RWPE2 (cell line): ENCODE results near the gene KCNJ4.

Experiments
- ATAC-seq: fragments of 200-7000 bp; cut with Tn5 transposase; 3 replicates; pipeline ENCODE4 v1.9.1; 2021; ENCODE audit warnings: low read depth
- DNase-seq: peaks from one replicate; pipeline ENCODE4 v3.0.0-alpha.2; 2020; ENCODE audit warnings: low spot score
- H3K27ac ChIP-seq: fragments of 450-650 bp; 2 replicates; pipeline ENCODE4 v1.5.1; 2017; ENCODE audit warnings: mild to moderate bottlenecking; ENCODE audit not compliant: poor library complexity, severe bottlenecking
- H3K27me3 ChIP-seq: fragments of 250-450 bp; sonication (Bioruptor Pico); 2 replicates; pipeline ENCODE4 v1.5.1; 2021; ENCODE audit warnings: mild to moderate bottlenecking, moderate library complexity; ENCODE audit not compliant: insufficient read depth, poor library complexity, severe bottlenecking
- H3K36me3 ChIP-seq: fragments of 250-450 bp; sonication (Bioruptor Pico); 2 replicates; pipeline ENCODE4 v1.5.1; 2020; ENCODE audit warnings: low read depth, mild to moderate bottlenecking, moderate library complexity
- H3K4me1 ChIP-seq: fragments of 250-450 bp; sonication (Bioruptor Pico); 2 replicates; pipeline ENCODE4 v1.5.1; 2021; ENCODE audit warnings: mild to moderate bottlenecking, moderate library complexity; ENCODE audit not compliant: insufficient read depth, poor library complexity, severe bottlenecking
- H3K4me3 ChIP-seq: fragments of 250-450 bp; sonication (Bioruptor Pico); 2 replicates; pipeline ENCODE4 v1.5.1; 2021; ENCODE audit warnings: mild to moderate bottlenecking, moderate library complexity; ENCODE audit not compliant: severe bottlenecking
- H3K9me3 ChIP-seq: fragments of 250-450 bp; sonication (Bioruptor Pico); 2 replicates; pipeline ENCODE4 v1.5.1; 2021; ENCODE audit warnings: mild to moderate bottlenecking, moderate library complexity; ENCODE audit not compliant: severe bottlenecking
- TF ChIP-seq, protein P1 (sequence below): fragments of 450-650 bp; IDR thresholded peaks from one replicate; pipeline ENCODE4 v1.5.1; 2017; ENCODE audit warnings: mild to moderate bottlenecking, moderate library complexity; ENCODE audit not compliant: poor library complexity, severe bottlenecking

KCNJ4 gene

DNA sequence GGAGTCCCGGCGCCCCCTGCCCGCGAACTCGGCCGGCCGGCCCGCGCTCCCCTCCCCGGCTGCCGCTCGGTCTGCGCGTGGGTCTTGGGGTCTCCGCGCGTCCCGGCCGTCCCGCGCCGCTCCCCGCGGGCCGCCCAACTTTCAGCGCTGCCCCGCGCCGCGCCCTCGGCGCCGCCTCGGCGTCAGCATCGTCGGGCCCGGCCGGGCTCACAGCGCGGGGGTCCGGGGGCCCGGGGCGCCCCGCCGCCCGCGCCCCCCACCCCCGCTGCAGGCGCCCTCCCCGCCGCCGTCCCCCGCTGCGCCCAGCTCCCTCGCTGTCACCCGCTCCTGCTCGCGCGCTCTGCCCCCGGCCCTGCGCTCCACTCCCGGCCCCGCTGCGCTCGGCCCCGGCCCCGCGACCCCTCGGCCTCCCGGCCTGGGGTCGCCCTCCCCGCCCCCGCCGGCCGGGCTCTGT lies at the start of gene KCNJ4:
KCNJ4 (minus strand) TSS at position 124 of the 454 bp plus-strand sequence. CDS start 27,067 bp downstream, outside the sequence.
- Histone ChIP-seq H3K4me3 (peak within 1 kb of the TSS; percentile 32), H3K27ac (no peak within 1 kb of the TSS), H3K36me3 (no peaks in the 10 kb centered on the region), H3K9me3 (no peaks in the 10 kb centered on the region), H3K27me3 (peaks cover 29% of the 10 kb centered on the region), H3K4me1 (no peaks in the 10 kb centered on the region)
- ATAC-seq (no peak), DNase-seq (no peak)
- TF ChIP-seq, protein P1, sequence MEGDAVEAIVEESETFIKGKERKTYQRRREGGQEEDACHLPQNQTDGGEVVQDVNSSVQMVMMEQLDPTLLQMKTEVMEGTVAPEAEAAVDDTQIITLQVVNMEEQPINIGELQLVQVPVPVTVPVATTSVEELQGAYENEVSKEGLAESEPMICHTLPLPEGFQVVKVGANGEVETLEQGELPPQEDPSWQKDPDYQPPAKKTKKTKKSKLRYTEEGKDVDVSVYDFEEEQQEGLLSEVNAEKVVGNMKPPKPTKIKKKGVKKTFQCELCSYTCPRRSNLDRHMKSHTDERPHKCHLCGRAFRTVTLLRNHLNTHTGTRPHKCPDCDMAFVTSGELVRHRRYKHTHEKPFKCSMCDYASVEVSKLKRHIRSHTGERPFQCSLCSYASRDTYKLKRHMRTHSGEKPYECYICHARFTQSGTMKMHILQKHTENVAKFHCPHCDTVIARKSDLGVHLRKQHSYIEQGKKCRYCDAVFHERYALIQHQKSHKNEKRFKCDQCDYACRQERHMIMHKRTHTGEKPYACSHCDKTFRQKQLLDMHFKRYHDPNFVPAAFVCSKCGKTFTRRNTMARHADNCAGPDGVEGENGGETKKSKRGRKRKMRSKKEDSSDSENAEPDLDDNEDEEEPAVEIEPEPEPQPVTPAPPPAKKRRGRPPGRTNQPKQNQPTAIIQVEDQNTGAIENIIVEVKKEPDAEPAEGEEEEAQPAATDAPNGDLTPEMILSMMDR: no peak

DNA sequence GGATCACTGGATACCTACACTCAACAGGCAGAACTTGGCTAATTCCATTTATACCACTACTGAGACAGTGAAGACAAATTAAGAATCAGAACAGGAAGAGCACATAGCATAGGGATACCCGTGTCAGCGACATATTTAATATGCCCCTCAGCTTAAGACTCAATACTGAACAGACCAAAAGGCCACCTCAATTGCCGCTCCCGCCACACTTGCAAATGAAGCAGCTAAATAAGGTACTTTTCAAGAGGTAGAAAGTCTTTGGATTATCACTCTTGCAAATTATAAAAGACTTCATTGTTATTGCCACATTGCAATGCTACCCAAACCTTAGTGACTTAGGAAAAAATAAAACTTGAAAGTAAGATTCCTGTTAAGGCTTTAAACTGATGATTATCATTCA lies 48.0 kb upstream of the KCNJ4 start:
- DNase-seq (no peak), ATAC-seq (no peak)
- TF ChIP-seq, protein P1: no peak
- H3K4me3 ChIP-seq: no peak overlapping the region
- H3K27me3 ChIP-seq: no peaks in the 10 kb centered on the region
- peaks cover 73% of the 10 kb centered on the region for H3K36me3 ChIP-seq
- H3K4me1 ChIP-seq: peaks cover 16% of the 10 kb centered on the region
- no peak overlapping the region for H3K27ac ChIP-seq
- H3K9me3 ChIP-seq: no peaks in the 10 kb centered on the region

DNA sequence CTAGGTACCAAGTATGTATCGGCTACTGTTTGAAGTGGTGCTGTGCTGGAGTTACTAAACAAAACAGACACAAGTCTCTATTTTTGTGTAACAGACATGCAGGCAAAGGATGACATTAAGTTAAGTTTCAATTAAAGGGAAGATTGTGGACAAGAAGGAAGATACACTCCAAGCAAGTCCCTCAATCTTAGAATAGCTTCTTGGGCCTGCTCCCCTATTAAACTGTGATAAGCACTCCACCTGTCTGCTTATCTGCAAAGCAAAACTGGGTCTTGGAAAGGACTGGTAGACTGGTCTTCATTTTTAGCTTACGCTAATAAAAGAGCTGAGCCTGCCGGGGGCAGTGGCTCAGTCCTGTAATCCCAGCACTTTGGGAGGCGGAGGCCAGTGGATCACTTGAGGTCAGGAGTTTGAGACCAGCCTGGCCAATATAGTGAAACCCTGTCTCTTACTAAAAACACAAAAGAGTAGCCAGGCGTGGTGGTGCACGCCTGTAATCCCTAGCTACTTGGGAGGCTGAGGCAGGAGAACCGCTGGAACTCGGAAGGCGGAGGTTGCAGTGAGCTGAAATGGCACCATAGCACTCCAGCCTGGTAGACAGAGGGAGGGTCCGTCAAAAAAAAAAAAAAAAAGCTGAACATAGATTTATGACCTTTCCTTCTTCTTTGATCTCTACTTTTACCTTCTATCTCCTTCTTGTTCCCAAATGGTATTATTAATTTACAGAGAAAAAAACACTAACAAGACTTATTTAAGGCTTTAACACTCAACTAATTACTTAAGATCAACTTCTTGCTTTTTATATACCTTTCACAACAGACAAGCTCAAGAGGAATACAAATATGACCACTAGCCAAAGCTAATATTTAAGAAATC lies 47.0 kb upstream of the KCNJ4 start:
- H3K4me1 ChIP-seq: peaks cover 16% of the 10 kb centered on the region
- no peak overlapping the region for H3K27ac ChIP-seq
- H3K9me3 ChIP-seq: no peaks in the 10 kb centered on the region
- no peak for DNase-seq
- TF ChIP-seq, protein P1: no peak
- H3K4me3 ChIP-seq: no peak overlapping the region
- ATAC-seq: no peak
- no peaks in the 10 kb centered on the region for H3K27me3 ChIP-seq
- H3K36me3 ChIP-seq: peaks cover 83% of the 10 kb centered on the region

DNA sequence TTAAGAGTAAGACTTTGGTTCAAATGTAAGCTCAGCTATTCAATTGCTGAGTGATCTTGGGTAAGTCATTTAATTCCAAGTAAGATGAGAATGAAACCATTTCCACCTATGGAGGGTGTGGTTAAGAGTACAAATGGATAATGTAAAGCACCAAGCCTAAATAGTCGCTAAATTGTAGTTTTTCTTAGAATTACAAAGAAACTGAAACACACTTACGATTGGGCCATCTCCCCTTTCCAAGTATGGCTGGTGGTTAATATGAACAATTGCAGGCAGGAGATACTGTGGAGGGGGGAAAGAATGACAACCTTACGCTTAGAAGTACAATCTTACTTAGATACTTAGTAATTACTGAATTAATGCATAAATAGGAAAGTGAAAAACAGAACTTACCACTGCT lies 42.9 kb upstream of the KCNJ4 start:
- DNase-seq (no peak), ATAC-seq (no peak)
- Histone ChIP-seq H3K4me3 (no peak overlapping the region), H3K27me3 (no peaks in the 10 kb centered on the region), H3K27ac (no peak overlapping the region), H3K36me3 (peaks cover 100% of the 10 kb centered on the region), H3K4me1 (peaks cover 5% of the 10 kb centered on the region), H3K9me3 (no peaks in the 10 kb centered on the region)
- TF ChIP-seq, protein P1: no peak

DNA sequence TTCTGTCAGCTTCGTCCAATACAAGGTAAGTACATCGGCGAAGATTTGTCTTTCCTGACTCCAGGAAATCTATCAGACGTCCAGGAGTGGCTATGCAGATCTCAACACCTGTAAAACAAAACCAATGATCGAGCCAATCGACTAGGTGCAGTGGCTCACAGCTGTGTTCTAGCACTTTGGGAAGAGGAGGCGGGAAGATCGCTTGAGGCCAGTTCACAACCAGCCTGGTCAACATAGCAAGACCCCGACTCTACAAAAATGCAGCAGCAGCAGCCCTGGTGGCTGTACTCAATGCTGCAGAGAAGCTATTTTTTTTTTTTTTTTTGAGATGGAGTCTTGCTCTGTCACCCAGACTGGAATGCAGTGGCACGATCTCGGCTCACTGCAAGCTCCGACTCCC lies 39.9 kb upstream of the KCNJ4 start:
- TF ChIP-seq, protein P1: no peak
- Histone ChIP-seq H3K36me3 (peaks cover 100% of the 10 kb centered on the region), H3K27me3 (no peaks in the 10 kb centered on the region), H3K4me1 (no peaks in the 10 kb centered on the region), H3K9me3 (no peaks in the 10 kb centered on the region), H3K4me3 (no peak overlapping the region), H3K27ac (no peak overlapping the region)
- DNase-seq: no peak
- no peak for ATAC-seq
